Upper lobe of right lung (tissue), 1 donor: Measurements from ENCODE around the gene UNC5B. TPM values are rescaled to one million over a fixed set of nuclear protein-coding genes. Genes with fewer than 3 reads are reported as not detected.

Experiments
- ATAC-seq: fragments of 200-7000 bp; cut with Tn5 transposase; one replicate; pipeline ENCODE4 v1.9.1; 2020; ENCODE audit warnings: mild to moderate bottlenecking, moderate library complexity
- DNase-seq: peaks from one replicate; pipeline ENCODE4 v3.0.0-alpha.2; 2020
- H3K27ac ChIP-seq: fragments of 200-600 bp; one replicate; pipeline ENCODE4 v1.8.0; 2022
- H3K27me3 ChIP-seq: fragments of 200-600 bp; one replicate; pipeline ENCODE4 v1.8.0; 2022; ENCODE audit warnings: mild to moderate bottlenecking
- H3K36me3 ChIP-seq: fragments of 200-600 bp; one replicate; pipeline ENCODE4 v1.8.0; 2022
- H3K4me1 ChIP-seq: fragments of 200-600 bp; one replicate; pipeline ENCODE4 v1.8.0; 2022
- H3K4me3 ChIP-seq: fragments of 200-600 bp; one replicate; pipeline ENCODE4 v1.8.0; 2022; ENCODE audit warnings: mild to moderate bottlenecking
- H3K9me3 ChIP-seq: fragments of 200-600 bp; one replicate; pipeline ENCODE4 v1.8.0; 2022
- CTCF ChIP-seq: fragments of 200-600 bp; IDR thresholded peaks from one replicate; pipeline ENCODE4 v1.8.0; 2022; ENCODE audit warnings: antibody characterized with exemption
- intact Hi-C: fragments of 100-400 bp; cut with DNase I; formaldehyde crosslinking; loops from one replicate; pipeline ENCODE4 v1.11.0; 2022
- total RNA-seq: library from RNA; stranded (reverse); fragmentation: NEBNext Ultra II Directional; extraction: Animal tissue kit (Norgen Biotek cat#: 25700); gene quantifications from one replicate; pipeline ENCODE4 v1.2.1, GENCODE V29; 2021
- donor health status: DM: no; HTN: yes; CAD: no; lungs with severe emphysema.

Gene UNC5B
- total RNA-seq, 1 donor from 2014 or later, result 16.0 TPM

- Histone ChIP-seq H3K4me1 (peaks cover 17% of the 10 kb centered on the region), H3K36me3 (peaks cover 9% of the 10 kb centered on the region), H3K27me3 (no peaks in the 10 kb centered on the region), H3K9me3 (no peaks in the 10 kb centered on the region), H3K4me3 (peak within 1 kb of the TSS; percentile 88), H3K27ac (peak within 1 kb of the TSS; percentile 78)
- intact Hi-C loops, result loop anchor here (10.0 kb wide), 1 partner anchor 386 kb away; no protein-coding TSS in a partner anchor
- DNase-seq (peak; percentile 92), ATAC-seq (peak; percentile 91)
- peak; percentile 61 for TF ChIP-seq CTCF
Measured at GRCh38 chr10:71319042-71319799, 106.9 kb downstream of the UNC5B start, which contains the start of gene SLC29A3. TSS of gene SLC29A3 (plus strand) at chr10:71319259. CDS start at chr10:71319310, 51 bp downstream.

- no peak for TF ChIP-seq CTCF
Measured at GRCh38 chr10:71319800-71320392, 107.5 kb downstream of the UNC5B start.

GRCh38 chr10:71320592-71320991 lies 108.2 kb downstream of the UNC5B start:
- DNase-seq (no peak), ATAC-seq (no peak)
- Histone ChIP-seq H3K9me3 (no peaks in the 10 kb centered on the region), H3K4me1 (peaks cover 12% of the 10 kb centered on the region), H3K4me3 (no peak overlapping the region), H3K27me3 (no peaks in the 10 kb centered on the region), H3K27ac (no peak overlapping the region), H3K36me3 (peaks cover 16% of the 10 kb centered on the region)
- TF ChIP-seq CTCF, result no peak
- intact Hi-C loops, result no loop called here

More at GRCh38 chr10:71319800-71320392, 107.5 kb downstream of the UNC5B start:
- no peak for ATAC-seq
- H3K4me1 ChIP-seq, result peaks cover 12% of the 10 kb centered on the region
- peak overlapping the region; percentile 88 for H3K4me3 ChIP-seq
- peaks cover 11% of the 10 kb centered on the region for H3K36me3 ChIP-seq
- no peaks in the 10 kb centered on the region for H3K27me3 ChIP-seq
- H3K9me3 ChIP-seq, result no peaks in the 10 kb centered on the region
- H3K27ac ChIP-seq, result peak overlapping the region; percentile 78
- intact Hi-C loops, result loop anchor here (10.0 kb wide), 1 partner anchor 385 kb away; no protein-coding TSS in a partner anchor
- DNase-seq, result no peak

- H3K27ac ChIP-seq, result no peak overlapping the region
- ATAC-seq, result no peak
- no peak overlapping the region for H3K4me3 ChIP-seq
- no peaks in the 10 kb centered on the region for H3K9me3 ChIP-seq
- peaks cover 16% of the 10 kb centered on the region for H3K36me3 ChIP-seq
- H3K4me1 ChIP-seq, result peaks cover 12% of the 10 kb centered on the region
- intact Hi-C loops, result no loop called here
- no peak for TF ChIP-seq CTCF
- no peak for DNase-seq
- no peaks in the 10 kb centered on the region for H3K27me3 ChIP-seq
Measured at GRCh38 chr10:71321386-71321785, 109.0 kb downstream of the UNC5B start.

GRCh38 chr10:71323407-71323806 lies 111.0 kb downstream of the UNC5B start:
- no peak for TF ChIP-seq CTCF
- H3K36me3 ChIP-seq, result peaks cover 16% of the 10 kb centered on the region
- no peak for ATAC-seq
- DNase-seq, result no peak
- H3K9me3 ChIP-seq, result no peaks in the 10 kb centered on the region
- H3K4me1 ChIP-seq, result peaks cover 12% of the 10 kb centered on the region
- no peak overlapping the region for H3K4me3 ChIP-seq
- no peaks in the 10 kb centered on the region for H3K27me3 ChIP-seq
- no peak overlapping the region for H3K27ac ChIP-seq
- intact Hi-C loops, result no loop called here
